ENCODE data around the gene SLC24A4. TPM values are rescaled to one million over a fixed set of nuclear protein-coding genes. Genes with fewer than 3 reads are reported as not detected.

Gene SLC24A4
- total and polyA plus RNA-seq, 2 experiments from 2014 or later: 0.46 to 0.50 TPM

DNA sequence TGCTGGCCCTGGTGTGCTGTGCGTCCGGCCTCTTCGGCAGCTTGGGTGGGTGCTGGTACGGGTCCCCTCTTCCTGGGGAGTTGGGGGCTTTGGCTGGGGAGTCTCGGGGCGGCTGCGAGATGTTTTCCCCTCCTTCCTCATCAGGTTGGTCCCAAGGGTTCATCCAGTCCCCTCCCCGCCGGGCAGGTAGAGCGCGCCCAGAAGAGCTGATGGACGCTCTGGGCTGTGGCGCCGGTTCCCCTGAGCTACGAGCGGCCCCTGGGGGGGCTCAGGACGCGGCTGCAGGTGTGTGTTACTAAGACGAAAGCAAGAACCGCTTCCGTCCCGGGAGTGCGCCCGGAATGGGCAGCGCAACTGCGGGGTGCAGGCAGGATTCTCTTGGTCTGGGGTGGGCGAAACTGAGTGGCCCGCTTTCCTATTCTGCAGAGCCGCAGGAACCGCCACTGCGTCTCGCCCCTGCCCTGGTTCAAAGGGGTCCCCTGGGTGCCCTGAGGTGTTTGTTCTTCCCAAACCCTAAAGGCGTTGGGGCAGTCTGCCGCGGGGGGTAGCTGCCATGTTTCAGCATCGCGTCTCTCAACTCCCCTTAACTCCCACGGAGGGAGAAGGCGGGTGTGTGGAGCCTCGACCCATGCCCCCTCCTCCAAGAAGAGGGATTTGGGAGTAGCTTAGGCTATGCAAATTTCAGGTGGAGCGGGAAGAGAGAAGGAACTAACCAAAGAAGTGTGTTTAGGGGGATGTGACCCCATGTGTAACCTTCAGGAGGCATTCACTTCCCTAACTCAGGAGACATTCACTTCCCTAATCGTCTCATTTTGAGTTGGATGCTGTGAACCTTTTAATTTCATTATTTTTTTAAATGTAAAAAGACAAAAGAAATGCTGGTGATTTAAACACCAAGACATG, 1.2 kb downstream of the SLC24A4 start:
- Histone ChIP-seq H3K27me3 (peaks cover 83% of the 10 kb centered on the region), H3K4me2 (peak overlapping the region; percentile 94), H3K4me1 (ENCODE audit: insufficient read depth) (peaks cover 5% of the 10 kb centered on the region), H2AFZ (no peak overlapping the region), H3K9me3 (ENCODE audit: low read depth) (no peaks in the 10 kb centered on the region), H4K20me1 (ENCODE audit: insufficient read depth, poor library complexity, severe bottlenecking) (no peaks in the 10 kb centered on the region), H3K27ac (no peak overlapping the region), H3K4me3 (no peak overlapping the region), H3K9me2 (replicated peaks; ENCODE audit: insufficient read depth) (no peaks in the 10 kb centered on the region), H3K36me3 (replicated peaks; ENCODE audit: insufficient read depth, low read depth) (no peaks in the 10 kb centered on the region), H3K79me2 (no peaks in the 10 kb centered on the region)
- TF ChIP-seq EZH2 (IDR thresholded peaks at IDR 0.05; ENCODE audit: borderline replicate concordance): peak; percentile 26
- TF ChIP-seq, protein P1, sequence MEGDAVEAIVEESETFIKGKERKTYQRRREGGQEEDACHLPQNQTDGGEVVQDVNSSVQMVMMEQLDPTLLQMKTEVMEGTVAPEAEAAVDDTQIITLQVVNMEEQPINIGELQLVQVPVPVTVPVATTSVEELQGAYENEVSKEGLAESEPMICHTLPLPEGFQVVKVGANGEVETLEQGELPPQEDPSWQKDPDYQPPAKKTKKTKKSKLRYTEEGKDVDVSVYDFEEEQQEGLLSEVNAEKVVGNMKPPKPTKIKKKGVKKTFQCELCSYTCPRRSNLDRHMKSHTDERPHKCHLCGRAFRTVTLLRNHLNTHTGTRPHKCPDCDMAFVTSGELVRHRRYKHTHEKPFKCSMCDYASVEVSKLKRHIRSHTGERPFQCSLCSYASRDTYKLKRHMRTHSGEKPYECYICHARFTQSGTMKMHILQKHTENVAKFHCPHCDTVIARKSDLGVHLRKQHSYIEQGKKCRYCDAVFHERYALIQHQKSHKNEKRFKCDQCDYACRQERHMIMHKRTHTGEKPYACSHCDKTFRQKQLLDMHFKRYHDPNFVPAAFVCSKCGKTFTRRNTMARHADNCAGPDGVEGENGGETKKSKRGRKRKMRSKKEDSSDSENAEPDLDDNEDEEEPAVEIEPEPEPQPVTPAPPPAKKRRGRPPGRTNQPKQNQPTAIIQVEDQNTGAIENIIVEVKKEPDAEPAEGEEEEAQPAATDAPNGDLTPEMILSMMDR (IDR thresholded peaks at IDR 0.05; ENCODE audit: poor library complexity): no peak
- WGBS (ENCODE audit: low lambda C conversion rate, missing lambda C conversion rate): 9% methylated on average over 33 of the region's 42 CpGs
- no peak for DNase-seq (ENCODE audit: low spot score)

GRCh38 chr14:92325835-92326234, 2.9 kb downstream of the SLC24A4 start:
- Histone ChIP-seq H3K9me3 (ENCODE audit: low read depth) (no peaks in the 10 kb centered on the region), H3K36me3 (replicated peaks; ENCODE audit: insufficient read depth, low read depth) (no peaks in the 10 kb centered on the region), H3K9me2 (replicated peaks; ENCODE audit: insufficient read depth) (no peaks in the 10 kb centered on the region), H3K4me3 (no peak overlapping the region), H3K79me2 (no peaks in the 10 kb centered on the region), H3K4me2 (no peak overlapping the region), H3K27ac (no peak overlapping the region), H2AFZ (no peak overlapping the region), H3K4me1 (ENCODE audit: insufficient read depth) (peaks cover 5% of the 10 kb centered on the region), H4K20me1 (ENCODE audit: insufficient read depth, poor library complexity, severe bottlenecking) (no peaks in the 10 kb centered on the region), H3K27me3 (peaks cover 72% of the 10 kb centered on the region)
- DNase-seq (ENCODE audit: low spot score): no peak
- TF ChIP-seq, protein P1 (IDR thresholded peaks at IDR 0.05; ENCODE audit: poor library complexity): no peak
- TF ChIP-seq EZH2 (IDR thresholded peaks at IDR 0.05; ENCODE audit: borderline replicate concordance) (no peak), EZH2phosphoT487 (IDR thresholded peaks at IDR 0.05; ENCODE audit: low read depth, severe bottlenecking, unreplicated experiment) (no peak)
- 55% methylated on average over 4 of the region's 4 CpGs for WGBS (ENCODE audit: low lambda C conversion rate, missing lambda C conversion rate)

DNA sequence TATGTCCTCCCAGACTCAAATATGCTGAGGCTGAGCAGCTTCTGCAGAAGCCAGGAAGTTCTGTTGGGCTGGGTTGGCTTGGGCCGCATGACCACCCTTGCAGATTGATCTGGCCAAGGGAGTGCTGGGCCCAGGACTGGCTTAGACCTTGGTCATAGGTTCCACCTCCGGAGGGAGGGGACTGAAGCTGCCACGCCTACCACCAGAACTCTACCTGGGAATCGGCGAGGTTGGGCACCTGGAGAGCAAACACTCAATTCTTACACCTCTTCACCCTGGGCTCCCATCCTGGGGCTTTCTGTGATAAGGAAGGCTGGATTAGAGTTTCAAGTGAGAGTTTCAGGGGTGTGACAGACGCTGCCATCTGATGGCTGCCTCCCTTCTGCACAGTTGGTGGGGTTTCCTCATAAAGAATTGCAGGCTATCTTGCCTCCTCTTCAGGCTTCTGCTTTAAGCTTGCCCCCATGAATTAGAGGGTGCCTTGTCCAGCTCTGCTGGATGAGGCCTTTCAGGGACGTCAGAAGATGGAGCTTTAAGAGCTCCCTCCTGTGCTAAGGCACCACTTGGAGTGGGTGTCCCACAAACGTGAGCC, 5.8 kb downstream of the SLC24A4 start:
- Histone ChIP-seq H3K79me2 (no peaks in the 10 kb centered on the region), H3K9me3 (ENCODE audit: low read depth) (no peaks in the 10 kb centered on the region), H4K20me1 (ENCODE audit: insufficient read depth, poor library complexity, severe bottlenecking) (no peaks in the 10 kb centered on the region), H3K4me2 (no peak overlapping the region), H3K9me2 (replicated peaks; ENCODE audit: insufficient read depth) (no peaks in the 10 kb centered on the region), H3K27ac (no peak overlapping the region), H3K27me3 (peaks cover 46% of the 10 kb centered on the region), H3K4me1 (ENCODE audit: insufficient read depth) (peaks cover 2% of the 10 kb centered on the region), H3K36me3 (replicated peaks; ENCODE audit: insufficient read depth, low read depth) (no peaks in the 10 kb centered on the region), H2AFZ (no peak overlapping the region), H3K4me3 (no peak overlapping the region)
- DNase-seq (ENCODE audit: low spot score): no peak
- 69% methylated on average over 8 of the region's 8 CpGs for WGBS (ENCODE audit: low lambda C conversion rate, missing lambda C conversion rate)
- no peak for TF ChIP-seq EZH2 (IDR thresholded peaks at IDR 0.05; ENCODE audit: borderline replicate concordance)
- no peak for TF ChIP-seq EZH2phosphoT487 (IDR thresholded peaks at IDR 0.05; ENCODE audit: low read depth, severe bottlenecking, unreplicated experiment)
- TF ChIP-seq, protein P1 (IDR thresholded peaks at IDR 0.05; ENCODE audit: poor library complexity): no peak

All from hepatocyte (in vitro differentiated cells).